GM12874 (cell line): ENCODE data around the gene PRRG3.

ENCODE experiments used
- TF ChIP-seq, protein P1 (sequence below): IDR thresholded peaks from 2 replicates; pipeline ENCODE4 v1.5.1; 2011; ENCODE audit warnings: low read depth, mild to moderate bottlenecking, control low read depth, low read length, moderate library complexity; ENCODE audit not compliant: insufficient read depth

The PRRG3 gene

GRCh38 chrX:151701531-151701930, 6.3 kb downstream of the PRRG3 start:
- TF ChIP-seq, protein P1, sequence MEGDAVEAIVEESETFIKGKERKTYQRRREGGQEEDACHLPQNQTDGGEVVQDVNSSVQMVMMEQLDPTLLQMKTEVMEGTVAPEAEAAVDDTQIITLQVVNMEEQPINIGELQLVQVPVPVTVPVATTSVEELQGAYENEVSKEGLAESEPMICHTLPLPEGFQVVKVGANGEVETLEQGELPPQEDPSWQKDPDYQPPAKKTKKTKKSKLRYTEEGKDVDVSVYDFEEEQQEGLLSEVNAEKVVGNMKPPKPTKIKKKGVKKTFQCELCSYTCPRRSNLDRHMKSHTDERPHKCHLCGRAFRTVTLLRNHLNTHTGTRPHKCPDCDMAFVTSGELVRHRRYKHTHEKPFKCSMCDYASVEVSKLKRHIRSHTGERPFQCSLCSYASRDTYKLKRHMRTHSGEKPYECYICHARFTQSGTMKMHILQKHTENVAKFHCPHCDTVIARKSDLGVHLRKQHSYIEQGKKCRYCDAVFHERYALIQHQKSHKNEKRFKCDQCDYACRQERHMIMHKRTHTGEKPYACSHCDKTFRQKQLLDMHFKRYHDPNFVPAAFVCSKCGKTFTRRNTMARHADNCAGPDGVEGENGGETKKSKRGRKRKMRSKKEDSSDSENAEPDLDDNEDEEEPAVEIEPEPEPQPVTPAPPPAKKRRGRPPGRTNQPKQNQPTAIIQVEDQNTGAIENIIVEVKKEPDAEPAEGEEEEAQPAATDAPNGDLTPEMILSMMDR: no peak

DNA sequence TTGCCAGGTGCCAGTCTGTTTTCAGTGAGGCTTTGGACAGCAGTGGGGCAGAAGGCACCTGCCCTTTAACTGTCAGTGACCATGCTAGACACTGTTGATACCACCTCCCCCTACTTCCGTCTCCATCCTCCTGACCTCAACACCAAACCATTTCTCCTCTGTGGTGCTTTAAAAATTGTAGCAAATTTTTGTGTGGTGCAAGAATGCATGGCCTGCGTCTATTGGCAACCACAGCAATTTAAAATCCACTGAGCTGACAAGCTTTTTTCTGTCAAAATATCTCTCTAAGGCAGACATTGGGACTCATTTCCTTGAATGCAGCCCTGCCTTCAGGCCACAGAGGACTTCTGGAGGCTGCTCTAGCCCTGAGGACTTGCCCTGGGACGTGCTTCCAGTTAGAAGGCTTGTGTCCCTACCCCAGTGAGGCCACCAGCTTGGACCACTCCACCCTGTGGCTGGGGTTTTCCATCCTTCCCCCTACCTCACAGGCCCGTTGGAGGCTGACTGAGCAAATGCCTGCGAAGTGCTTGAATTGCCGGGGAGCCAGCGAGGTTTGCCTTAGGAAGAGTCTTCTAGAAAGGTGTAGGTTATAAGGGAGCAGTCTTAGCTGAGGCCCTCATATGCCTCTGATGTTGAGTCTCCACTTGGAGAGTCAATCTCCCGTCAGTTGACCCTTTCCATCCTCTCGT, 6.9 kb downstream of the PRRG3 start:
- TF ChIP-seq, protein P1: no peak

GRCh38 chrX:151702741-151703340, 7.6 kb downstream of the PRRG3 start:
- TF ChIP-seq, protein P1: no peak

GRCh38 chrX:151703487-151703886, 8.2 kb downstream of the PRRG3 start:
- TF ChIP-seq, protein P1: no peak

- TF ChIP-seq, protein P1: no peak
Observed at GRCh38 chrX:151704041-151704663, 8.9 kb downstream of the PRRG3 start.

- TF ChIP-seq, protein P1: no peak
Observed at GRCh38 chrX:151708821-151709220, 13.6 kb downstream of the PRRG3 start.

DNA sequence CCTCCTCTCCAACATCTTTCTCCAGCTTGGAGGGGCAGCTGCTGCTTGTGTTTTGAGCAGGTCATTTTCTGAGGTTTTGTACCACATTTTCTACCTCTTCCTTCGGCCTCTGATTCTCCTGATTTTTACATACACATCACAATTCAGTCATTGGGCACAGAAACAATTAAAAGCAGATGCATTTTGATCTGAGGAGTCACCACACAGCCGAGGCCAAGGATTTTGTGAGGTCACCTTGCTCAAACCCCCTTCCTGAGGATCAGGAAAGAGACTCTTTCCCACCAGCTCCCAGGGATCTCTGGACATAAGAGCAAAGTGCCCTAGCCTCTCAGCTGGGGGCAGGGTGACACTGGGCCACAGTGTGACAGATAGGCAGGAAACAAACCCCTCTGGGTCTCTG, 15.2 kb downstream of the PRRG3 start:
- TF ChIP-seq, protein P1: no peak
